GM18867 (cell line): ENCODE data around the gene COA8.

Experiments used
- ATAC-seq: cut with Tn5 transposase; IDR thresholded peaks from one replicate; pipeline ENCODE4 v1.9.1; 2021; ENCODE audit warnings: mild to moderate bottlenecking, moderate library complexity; ENCODE audit not compliant: unreplicated experiment

The COA8 gene

GRCh38 chr14:103535891-103536565 lies 26.7 kb upstream of the COA8 start:
- ATAC-seq: no peak

GRCh38 chr14:103536693-103537092 lies 26.1 kb upstream of the COA8 start:
- no peak for ATAC-seq

- no peak for ATAC-seq
These were observed 25.4 kb upstream of the COA8 start for GRCh38 chr14:103537175-103537990.

GRCh38 chr14:103538291-103539055 lies 24.3 kb upstream of the COA8 start:
- no peak for ATAC-seq

- ATAC-seq: no peak
These were observed 23.5 kb upstream of the COA8 start for GRCh38 chr14:103539056-103539825.

GRCh38 chr14:103540821-103541708 lies 21.7 kb upstream of the COA8 start:
- ATAC-seq: no peak

- no peak for ATAC-seq
These were observed 20.8 kb upstream of the COA8 start for GRCh38 chr14:103541709-103542604.

GRCh38 chr14:103542605-103543088 lies 20.1 kb upstream of the COA8 start:
- ATAC-seq: no peak

- ATAC-seq: no peak
These were observed 19.6 kb upstream of the COA8 start for GRCh38 chr14:103543140-103543539.

GRCh38 chr14:103543721-103544387 lies 18.9 kb upstream of the COA8 start:
- ATAC-seq: no peak

GRCh38 chr14:103544388-103545218 lies 18.2 kb upstream of the COA8 start:
- ATAC-seq: no peak

GRCh38 chr14:103545219-103545914 lies 17.4 kb upstream of the COA8 start:
- ATAC-seq: no peak

- no peak for ATAC-seq
These were observed 16.7 kb upstream of the COA8 start for GRCh38 chr14:103545915-103546651.

GRCh38 chr14:103546652-103547454 lies 15.9 kb upstream of the COA8 start:
- peak; percentile 57 for ATAC-seq

GRCh38 chr14:103547455-103547940 lies 15.3 kb upstream of the COA8 start:
- no peak for ATAC-seq
